C4-2B (cell line): Measurements from ENCODE around the gene OTOG.

Experiments used
- ZFX ChIP-seq: fragments of 450-650 bp; IDR thresholded peaks from 2 replicates; pipeline ENCODE4 v1.6.1; 2017
- TF ChIP-seq, protein P1 (sequence below): fragments of 450-650 bp; conservative IDR thresholded peaks from 2 replicates; pipeline ENCODE4 v1.5.1; 2017; ENCODE audit warnings: mild to moderate bottlenecking

DNA sequence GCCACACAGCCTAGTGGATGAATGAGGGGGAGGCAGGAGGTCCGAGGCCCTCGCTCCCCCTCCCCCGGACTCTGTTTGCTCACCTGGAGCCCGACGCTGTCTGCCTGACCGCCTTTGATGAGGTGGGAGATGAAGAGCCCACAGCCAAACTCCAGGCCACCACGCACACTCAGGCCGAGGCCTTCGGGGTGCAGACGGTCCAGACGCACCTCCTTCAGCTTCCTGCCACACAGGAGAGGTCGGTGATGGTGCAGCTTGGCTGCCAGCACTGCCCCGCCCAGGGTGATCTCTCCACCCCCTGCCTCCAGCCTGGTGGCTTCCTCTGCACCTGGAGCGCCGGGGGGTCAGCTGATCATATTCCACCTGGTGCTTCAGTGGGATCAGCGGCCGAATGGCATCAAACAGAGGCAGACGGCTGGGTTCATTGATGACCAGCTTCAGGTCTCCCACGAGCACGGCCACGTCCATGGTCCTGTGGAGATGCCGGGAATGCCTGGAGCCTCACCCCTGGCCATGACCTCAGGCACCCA, 15.9 kb upstream of the OTOG start:
- TF ChIP-seq, protein P1, sequence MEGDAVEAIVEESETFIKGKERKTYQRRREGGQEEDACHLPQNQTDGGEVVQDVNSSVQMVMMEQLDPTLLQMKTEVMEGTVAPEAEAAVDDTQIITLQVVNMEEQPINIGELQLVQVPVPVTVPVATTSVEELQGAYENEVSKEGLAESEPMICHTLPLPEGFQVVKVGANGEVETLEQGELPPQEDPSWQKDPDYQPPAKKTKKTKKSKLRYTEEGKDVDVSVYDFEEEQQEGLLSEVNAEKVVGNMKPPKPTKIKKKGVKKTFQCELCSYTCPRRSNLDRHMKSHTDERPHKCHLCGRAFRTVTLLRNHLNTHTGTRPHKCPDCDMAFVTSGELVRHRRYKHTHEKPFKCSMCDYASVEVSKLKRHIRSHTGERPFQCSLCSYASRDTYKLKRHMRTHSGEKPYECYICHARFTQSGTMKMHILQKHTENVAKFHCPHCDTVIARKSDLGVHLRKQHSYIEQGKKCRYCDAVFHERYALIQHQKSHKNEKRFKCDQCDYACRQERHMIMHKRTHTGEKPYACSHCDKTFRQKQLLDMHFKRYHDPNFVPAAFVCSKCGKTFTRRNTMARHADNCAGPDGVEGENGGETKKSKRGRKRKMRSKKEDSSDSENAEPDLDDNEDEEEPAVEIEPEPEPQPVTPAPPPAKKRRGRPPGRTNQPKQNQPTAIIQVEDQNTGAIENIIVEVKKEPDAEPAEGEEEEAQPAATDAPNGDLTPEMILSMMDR: no peak
- TF ChIP-seq ZFX: no peak
